ENCODE measurements around the gene MYL6B. TPM values are rescaled to one million over a fixed set of nuclear protein-coding genes. Genes with fewer than 3 reads are reported as not detected.

The MYL6B gene
- total and polyA plus RNA-seq, 2 donors (not counting 3 experiments of a cell fraction or from before 2014, with no cell fraction given) = 135 to 185 TPM

GRCh38 chr12:56107242-56107641 is 45.1 kb upstream of the MYL6B start:
- CTCF ChIA-PET = interaction anchor here (1.2 kb wide), 1 partner anchor 368 kb away, joined by 4 read pairs; no protein-coding TSS in a partner anchor

More at GRCh38 chr12:56107242-56107641, 45.1 kb upstream of the MYL6B start:
- H3K4me3 ChIP-seq (replicated peaks in 1 of 3; ENCODE audit: insufficient read depth in 1 of 3, low read depth in 1 of 3, low read length in 3 of 3) = no peak overlapping the region
- H3K79me2 ChIP-seq (ENCODE audit: control insufficient read depth, insufficient read depth, low read length) = peaks cover 35% of the 10 kb centered on the region
- no peak for FAIRE-seq
- TF ChIP-seq JUN (IDR thresholded peaks at IDR 0.05; ENCODE audit: borderline replicate concordance, insufficient read depth, insufficient read length, low read depth) = no peak
- TF ChIP-seq GATA2 (IDR thresholded peaks at IDR 0.05; ENCODE audit: insufficient read depth, insufficient read length, low read depth, low read length) = no peak
- no peak for TF ChIP-seq FOS (IDR thresholded peaks at IDR 0.05; ENCODE audit: borderline replicate concordance, insufficient read depth, low read length)
- TF ChIP-seq EZH2 (IDR thresholded peaks at IDR 0.05; ENCODE audit: borderline replicate concordance, low read depth, low read length, severe bottlenecking) = no peak
- TF ChIP-seq MYC (IDR thresholded peaks at IDR 0.05; ENCODE audit: low read depth, low read length) = no peak
- TF ChIP-seq POLR2A (IDR thresholded peaks at IDR 0.05; ENCODE audit: low read depth, low read length) = no peak
- TF ChIP-seq MAX (IDR thresholded peaks at IDR 0.05; ENCODE audit: insufficient read depth, insufficient read length) = no peak
- no peak for TF ChIP-seq POLR2AphosphoS5 (IDR thresholded peaks at IDR 0.05; ENCODE audit: insufficient read depth, low read depth, low read length)
- TF ChIP-seq, protein P1, sequence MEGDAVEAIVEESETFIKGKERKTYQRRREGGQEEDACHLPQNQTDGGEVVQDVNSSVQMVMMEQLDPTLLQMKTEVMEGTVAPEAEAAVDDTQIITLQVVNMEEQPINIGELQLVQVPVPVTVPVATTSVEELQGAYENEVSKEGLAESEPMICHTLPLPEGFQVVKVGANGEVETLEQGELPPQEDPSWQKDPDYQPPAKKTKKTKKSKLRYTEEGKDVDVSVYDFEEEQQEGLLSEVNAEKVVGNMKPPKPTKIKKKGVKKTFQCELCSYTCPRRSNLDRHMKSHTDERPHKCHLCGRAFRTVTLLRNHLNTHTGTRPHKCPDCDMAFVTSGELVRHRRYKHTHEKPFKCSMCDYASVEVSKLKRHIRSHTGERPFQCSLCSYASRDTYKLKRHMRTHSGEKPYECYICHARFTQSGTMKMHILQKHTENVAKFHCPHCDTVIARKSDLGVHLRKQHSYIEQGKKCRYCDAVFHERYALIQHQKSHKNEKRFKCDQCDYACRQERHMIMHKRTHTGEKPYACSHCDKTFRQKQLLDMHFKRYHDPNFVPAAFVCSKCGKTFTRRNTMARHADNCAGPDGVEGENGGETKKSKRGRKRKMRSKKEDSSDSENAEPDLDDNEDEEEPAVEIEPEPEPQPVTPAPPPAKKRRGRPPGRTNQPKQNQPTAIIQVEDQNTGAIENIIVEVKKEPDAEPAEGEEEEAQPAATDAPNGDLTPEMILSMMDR (IDR thresholded peaks at IDR 0.05; ENCODE audit: extremely low read depth in 1 of 2, insufficient read depth in 1 of 2, low read depth in 1 of 2, low read length in 2 of 2) = no peak
- H2AFZ ChIP-seq (ENCODE audit: low read depth, low read length) = no peak overlapping the region
- DNase-seq (ENCODE audit: low read depth, low spot score) = no peak
- H3K27ac ChIP-seq (ENCODE audit: insufficient read depth, low read depth, low read length) = no peak overlapping the region
- no peaks in the 10 kb centered on the region for H3K9me3 ChIP-seq (replicated peaks; ENCODE audit: control insufficient read depth, insufficient read depth, low read length)
- H3K4me2 ChIP-seq (ENCODE audit: insufficient read depth, low read length) = no peak overlapping the region
- peaks cover 24 to 26% of the 10 kb centered on the region in 2 experiments for H3K36me3 ChIP-seq (ENCODE audit: control insufficient read depth in 2 of 2, extremely low read depth in 1 of 2, insufficient read depth in 2 of 2, low read length in 2 of 2)
- no peaks in the 10 kb centered on the region for H3K9me1 ChIP-seq (replicated peaks; ENCODE audit: control insufficient read depth, extremely low read depth, insufficient read depth, low read length)
- H3K9ac ChIP-seq (replicated peaks; ENCODE audit: extremely low read depth, insufficient read depth, low read length) = no peak overlapping the region
- dilution Hi-C loops (cut with MboI; ENCODE audit: extremely low pct_ligation_motif_present, low sequenced_read_pairs) = no loop called here
- peaks cover 0 to under 1% of the 10 kb centered on the region in 2 experiments for H3K27me3 ChIP-seq (ENCODE audit: control insufficient read depth in 2 of 2, insufficient read depth in 2 of 2, low read length in 2 of 2)
- intact Hi-C loops (cut with micrococcal nuclease) = no loop called here
- POLR2A ChIA-PET = no interaction called here
- H4K20me1 ChIP-seq (replicated peaks; ENCODE audit: control insufficient read depth, extremely low read depth, insufficient read depth, low read length) = no peaks in the 10 kb centered on the region
- BruUV-seq (replicated peaks) = no TSS peak
- H3K4me1 ChIP-seq (ENCODE audit: control insufficient read depth, extremely low read depth, insufficient read depth, low read length) = peaks cover 20% of the 10 kb centered on the region
